Fibroblast of skin of back (primary cell): ENCODE results near the gene NOS3.

ENCODE experiments used
- DNase-seq: peaks from one replicate; pipeline ENCODE4 v3.0.0-alpha.2; 2013

NOS3 gene

DNA sequence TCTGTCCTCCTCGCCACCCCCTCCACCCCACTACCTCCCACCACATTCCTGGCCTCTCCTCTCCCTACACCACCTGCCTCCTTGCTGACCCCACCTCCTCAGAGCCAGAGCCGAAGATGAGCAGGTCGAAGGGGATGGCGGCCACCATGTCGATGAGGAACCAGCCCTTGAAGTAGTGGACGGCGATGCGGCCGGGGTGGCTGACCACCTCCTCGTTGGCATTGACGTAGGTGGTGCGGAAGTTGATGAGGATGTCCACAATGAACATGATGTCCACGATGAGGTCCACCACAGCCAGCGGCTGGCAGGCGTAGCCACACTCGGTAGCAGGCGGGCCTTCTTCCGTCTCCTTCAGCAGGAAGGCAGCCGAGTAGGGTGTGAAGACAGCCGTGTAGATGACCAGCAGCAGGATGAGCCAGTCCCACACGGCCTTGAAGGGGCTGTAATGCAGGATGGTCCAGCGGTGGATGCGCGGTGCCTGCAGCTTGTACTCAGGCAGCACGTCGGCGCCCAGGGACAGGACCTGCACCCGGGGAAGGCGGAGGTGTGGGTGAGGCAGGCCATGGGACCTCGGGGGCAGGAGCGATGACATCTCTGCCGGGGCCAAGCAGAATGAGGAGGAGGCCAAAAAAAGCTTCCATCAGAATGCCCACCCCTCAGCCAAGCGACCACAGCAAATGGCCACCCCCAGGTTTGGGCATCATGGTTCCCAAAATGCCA, 38.3 kb upstream of the NOS3 start:
- DNase-seq, result no peak

DNA sequence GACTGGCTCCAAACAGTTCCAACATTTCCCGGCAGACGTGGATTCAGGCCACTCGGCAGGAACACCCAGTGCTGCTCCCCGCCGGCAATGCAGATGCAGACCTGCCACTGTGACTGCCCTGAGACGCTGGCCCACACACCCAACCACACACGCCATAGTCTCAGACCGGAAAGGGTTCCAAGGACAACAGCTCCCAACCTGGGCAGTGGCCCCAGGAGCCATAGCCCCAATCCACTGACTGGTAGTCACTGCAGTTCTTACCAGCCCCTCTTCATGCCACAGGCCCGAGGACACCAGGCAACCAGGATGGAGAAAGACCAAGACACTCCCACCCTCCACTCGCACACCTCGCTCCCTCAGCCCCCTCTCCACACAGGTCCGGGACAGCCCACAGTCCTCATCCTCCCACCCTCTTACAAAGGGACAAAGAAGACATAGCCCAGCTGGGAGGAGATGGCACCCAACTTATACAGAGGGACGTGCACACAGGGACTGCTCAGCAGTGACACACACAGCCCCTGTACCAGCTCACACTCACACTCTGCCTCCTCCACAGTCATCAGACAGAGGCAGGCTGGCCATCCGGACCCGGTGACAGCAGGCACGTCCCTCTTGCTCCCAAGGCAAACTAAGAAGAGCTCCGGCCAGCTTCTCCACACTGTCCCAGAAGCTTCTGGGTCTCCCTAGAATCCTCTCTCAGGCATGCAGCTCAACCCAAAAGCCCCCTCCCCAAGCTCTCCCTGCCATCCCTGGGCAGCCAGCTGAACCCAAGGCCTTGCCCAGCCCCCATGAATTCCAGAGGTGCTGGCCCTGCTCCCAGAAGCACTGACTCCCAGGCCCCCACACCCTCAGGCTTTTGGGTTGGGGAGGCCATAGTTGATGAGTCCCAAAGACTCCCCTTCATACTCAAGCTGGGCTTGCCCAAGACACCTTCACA, 37.5 kb upstream of the NOS3 start:
- no peak for DNase-seq

DNA sequence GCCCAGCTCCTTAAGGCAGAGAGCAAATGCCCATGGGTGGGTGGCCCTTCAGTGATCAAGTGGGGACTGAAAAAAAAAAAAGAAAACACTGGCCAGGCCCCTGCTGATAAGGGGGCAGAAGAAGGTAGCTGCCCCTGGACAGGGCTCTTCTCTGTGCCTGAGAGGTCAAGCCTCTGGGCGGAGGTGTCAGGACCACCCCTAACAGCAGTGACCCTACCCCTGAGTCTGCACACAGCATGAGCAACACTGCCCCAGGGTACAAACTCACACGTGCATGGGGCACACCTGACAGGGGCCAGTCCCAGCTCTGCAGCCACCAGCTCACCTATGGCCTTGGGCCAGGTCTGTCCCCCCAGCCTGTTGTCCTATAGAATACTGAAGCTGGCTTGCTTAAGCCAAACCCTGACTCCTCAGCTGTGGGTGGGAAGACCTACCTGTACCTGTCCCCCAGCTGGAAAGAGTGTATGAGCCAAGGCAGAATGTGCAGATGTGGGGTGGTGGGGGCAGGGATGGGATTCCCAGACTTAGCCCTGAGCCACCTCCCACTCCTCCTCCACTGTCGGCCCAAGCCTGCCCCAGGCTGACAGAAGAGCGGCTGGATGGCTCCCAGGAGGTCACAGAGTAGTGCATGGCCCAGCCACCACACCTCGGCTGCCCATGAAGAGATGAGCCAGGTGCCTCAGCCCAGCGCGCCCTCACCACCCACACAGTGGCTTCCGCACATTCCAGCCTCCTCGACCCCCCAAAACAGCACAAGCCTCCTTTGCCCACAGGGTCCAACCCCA, 36.4 kb upstream of the NOS3 start:
- no peak for DNase-seq

DNA sequence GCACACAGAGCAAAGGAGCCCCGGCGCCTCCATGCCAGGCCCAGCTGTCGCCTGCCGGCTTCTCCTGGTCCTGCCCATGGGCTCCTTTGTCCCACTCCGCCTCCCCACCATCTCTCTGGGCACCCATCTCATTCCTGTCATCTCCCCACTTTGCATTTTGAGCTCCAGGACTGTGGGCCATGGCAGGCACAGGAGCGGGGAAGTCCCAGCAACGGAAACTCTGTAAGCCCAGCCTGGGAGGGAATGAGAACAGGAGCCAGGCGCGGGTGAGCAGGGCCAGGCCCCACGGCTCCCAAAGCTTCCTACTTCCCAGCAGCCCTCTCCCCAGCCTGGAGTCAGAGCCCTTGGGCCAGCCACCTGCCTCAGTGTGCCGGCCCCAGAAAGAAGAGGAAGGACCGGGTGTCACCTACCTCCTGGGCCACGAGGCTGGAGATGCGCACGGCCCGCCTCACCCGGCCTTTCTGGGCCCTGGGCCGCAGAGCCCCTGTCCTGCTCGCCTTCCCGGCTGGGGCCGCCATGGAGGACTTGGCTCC, 35.8 kb upstream of the NOS3 start:
- no peak for DNase-seq

DNA sequence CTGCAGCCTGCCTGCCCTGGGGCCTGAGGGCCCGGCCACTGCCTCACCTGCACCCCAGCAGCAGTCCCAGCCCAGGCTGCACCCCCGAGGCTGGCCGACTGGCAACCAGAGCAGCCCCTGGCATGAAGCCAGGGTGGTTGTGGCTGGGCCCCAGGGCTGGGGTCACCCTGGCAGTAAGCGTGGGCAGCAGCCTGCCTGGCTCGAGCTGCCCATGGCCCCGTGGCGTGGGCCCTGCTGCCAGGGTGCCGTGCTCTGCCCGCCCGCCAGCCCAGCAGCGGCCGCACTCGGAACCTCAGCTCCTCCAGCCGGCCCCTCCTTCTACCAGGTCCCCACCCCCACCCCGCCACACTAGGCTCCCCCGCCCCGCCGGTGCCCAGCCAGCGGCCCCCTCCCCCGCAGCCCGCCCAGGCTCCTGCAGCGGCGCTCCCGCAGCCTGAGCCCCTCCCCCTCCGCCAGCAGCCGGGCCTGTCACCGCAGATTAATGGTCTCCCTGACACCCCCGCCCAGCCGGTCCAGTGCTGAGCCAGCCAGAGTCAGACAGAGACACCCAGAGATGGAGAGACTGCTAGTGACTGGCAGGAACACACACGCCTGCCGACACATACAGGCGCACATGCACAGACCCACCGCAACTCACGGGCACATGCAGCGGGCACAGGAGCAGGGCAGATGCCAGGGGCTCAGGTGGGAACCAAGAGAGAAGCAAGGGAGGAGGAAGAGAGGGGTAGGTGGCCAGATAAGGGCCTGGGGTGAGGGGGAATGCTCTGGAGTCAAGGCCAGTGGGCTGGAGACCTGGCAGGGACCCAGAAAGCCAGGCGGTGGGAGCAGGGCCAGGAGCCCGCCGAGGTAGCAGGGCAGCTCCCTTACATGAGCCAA, 35.1 kb upstream of the NOS3 start:
- DNase-seq, result no peak

DNA sequence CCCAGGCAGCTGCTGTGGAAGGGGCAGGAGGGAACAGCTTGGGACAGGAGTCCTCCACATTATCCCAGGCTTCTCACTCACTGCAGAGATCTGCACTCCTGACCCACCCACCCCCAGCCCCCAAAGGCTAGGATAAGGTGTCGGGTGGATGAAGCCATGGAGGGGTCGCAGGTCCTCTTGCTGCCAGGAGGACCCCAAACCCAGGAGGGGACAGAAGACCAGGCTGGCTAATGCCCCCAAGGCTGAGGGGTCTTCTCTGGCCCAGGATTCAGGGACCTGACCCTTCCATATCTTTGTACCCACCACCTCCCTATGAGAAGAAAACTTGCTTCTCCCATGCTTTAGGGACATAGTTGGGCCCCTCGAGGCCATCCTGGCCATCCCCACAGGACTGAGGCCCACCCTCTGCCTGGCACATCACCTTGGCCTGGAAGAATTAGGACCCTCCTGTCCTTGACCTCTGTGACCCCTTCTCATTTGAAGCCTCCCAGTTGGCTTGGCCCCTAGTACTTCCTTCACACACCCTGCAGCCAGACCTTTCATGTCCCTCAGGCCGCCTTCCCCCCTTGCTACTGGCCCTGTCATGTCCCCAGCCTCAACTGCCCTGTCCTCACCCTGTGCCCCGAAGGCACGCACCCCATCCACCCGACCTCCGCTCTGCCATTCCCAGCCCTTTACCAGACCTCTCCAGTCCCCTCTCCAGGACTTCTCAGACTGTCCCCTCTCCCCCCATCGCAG, 34.3 kb upstream of the NOS3 start:
- DNase-seq, result no peak

DNA sequence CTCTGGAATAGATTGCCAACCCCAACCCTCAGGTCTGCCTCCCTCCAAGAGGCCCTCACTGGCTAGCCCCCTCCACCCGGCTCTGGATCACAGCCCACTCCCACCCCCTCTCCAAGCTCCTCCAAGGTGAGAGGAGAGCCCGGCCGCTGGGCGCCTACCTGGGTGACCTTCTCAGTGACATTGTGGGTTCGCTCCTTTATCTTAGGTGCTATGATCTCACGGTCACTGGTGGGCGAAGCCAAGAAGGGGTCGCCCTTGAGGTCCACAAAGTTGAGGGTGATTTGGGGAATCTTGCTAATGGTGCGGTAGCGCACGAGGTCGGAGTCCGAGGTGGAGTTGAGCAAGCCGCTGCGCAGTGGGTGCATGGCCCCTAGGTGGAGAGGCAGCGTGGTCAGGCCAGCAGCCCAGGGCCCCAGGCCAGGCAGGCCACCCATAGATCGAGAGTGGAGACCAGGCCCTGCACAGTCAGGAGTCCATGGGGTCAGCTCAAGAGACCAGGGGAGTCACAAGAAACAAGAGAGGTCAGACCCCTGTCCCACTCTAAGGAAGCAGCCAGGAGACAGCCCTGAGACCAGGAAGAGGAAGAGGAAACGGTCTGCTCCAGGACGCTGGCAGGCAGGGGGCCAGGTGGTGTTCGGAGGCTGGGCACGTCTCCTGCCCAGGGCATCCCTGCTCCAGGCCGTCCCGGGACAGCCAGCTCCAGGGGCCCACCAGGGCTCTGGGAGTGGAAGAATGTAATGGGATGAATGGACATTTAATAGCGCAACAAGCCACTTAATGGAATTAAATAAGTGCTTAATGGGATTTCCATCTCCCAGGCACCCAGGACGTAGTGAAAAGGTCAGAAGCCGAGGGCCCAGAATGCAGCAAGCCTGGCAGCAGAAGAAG, 33.4 kb upstream of the NOS3 start:
- no peak for DNase-seq

DNA sequence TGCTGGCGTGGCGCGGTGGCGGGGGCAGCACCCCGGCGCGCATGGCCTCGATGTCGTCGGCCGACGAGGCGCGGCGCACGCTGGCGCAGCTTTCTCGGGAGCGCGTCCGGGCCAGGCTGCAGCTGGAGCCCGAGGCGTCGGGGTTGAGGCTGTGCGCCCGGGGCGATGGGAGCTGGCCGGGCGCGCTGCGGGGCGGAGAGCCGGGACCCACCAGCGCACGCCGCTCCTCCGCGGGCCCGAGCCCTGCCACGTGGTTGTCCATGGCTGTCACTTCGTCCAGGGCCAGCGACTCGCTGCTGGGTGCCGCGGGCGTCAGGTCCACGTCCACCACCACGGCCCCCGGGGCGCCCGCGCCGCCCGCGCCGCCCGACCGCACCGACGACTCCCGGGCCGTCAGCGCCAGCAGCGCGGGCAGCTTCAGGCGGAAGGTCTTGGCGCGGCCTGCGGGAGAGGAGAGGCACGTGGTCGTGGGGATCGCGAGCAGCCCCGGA, 32.7 kb upstream of the NOS3 start:
- no peak for DNase-seq

DNA sequence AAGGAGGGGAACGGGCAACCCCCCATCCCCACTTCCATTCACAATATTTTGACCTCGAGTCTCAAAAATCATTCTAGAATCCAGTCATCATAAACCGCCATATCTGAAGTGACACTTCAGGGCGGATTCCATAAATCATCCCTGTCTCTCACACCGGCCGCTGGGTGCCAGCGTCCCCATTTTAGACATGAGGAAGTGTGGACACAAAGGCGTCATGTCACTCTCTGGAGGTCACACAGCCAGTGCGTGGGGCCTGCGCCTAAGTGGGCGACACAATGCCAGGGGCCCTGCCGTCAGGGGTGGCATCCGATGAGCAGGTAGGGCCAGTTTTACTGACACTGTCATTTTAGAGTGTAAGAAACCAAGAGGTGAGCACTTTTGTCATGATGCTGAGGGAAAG, 32.2 kb upstream of the NOS3 start:
- DNase-seq, result no peak

DNA sequence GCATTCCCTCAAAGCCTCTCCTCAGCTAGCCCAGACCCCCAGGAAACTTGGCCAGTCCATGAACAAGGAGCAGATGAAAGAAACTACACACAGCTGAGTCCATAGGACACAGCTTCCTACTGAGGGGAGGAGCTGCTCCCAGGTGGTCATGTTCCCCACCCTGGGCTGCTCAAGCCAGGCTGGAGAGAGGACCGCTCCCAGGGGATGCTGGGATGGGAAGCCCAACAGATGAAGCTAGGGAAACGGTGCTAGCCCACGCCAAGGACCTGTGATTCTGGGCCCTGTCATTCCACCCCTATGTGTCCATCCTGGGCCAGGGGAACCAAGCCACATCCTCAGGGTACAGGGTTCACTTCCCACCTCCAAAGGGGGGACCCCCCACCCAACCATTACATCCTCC, 31.7 kb upstream of the NOS3 start:
- no peak for DNase-seq

DNA sequence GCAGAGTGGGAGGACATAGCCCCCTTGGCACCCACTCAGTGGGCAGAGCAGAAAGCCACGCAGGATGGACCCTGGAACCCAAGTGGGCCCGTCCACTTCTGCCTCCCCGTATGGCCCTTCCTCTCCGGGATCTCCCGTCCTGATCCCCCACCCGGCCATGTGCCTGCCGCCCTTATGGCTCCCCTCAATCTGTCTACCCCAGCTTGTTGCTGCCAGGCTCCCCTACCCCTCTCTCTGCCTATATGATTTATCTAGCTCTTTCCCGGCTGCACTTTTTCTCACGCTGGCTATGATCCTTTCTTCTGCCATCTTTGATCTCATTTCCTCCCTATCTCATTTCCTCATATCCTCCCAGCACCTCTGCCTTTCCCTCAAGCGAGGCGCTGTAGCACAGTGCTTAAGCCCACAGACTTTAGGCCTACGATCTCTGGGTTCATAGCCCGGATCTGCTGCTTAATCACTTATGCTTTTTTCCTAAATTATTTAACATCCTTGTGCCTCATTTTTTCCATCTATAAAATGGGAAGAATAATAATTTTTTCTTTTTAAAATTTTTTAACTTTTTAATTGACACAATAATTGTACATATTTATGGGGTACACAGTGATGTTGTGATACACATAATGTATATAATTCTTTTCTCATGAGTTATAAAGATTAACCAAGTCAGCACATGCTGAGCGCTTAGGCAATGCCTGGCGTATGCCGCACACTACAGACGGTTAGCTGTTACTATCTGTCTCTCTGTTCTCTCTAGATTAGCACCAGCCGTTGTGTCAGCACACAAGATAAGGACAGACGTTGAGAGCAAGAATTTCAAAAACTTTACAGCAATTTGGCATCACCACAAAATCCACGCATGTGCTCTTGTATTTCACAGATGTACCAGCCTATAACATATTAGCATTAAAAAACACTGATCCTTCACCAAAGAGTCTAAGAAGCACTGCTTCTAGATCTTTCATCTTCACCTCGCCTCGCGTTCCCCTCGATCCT, 30.8 kb upstream of the NOS3 start:
- DNase-seq, result no peak

DNA sequence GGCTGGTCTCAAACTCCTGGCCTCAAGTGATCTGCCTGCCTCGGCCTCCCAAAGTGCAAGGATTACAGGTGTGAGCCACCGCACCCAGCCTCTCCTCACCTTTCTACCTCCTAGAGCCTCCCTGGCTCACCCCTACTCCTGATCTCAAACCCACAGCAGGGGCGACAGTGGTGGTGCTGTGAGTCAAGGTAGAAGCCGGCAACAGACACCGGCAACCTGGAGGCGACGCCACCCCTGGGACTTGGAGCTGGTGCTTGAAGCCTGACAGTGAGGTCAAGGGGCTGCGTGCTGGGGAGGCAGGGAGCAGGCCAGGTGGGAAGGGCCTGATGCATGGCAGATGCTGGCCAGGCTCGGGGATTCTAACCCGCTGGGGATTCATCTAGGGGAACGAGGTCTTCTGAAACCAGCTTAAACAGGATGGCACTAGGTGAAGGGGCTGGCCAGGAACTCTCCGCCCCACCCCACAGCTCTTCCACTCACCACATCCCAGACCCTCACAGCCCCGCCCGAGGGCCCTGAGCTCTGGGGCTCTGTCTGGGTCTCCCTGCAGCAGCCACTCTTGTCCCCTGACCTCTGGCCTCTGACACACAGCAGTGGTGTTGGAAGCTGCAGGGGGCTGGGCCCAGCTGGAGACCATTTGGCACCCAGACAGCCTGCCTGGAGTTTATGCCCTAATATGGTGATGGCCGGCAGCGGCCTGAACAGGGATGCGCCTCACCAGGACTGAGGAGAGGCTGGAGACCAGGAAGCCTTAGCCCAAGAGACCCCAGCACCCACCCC, 29.1 kb upstream of the NOS3 start:
- DNase-seq, result no peak

DNA sequence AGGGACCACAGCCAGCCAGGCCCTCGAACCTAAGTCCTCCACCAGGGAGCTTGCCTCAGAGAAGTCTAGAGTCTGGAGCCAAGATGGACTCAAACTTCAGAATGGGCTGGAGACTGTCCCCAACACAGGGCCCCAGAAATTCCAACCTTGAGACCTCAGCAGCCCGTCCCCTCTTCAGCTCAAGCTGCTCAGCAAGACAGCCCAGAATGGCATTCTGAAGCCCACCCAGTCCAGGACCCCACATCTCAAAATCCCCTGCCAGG, 28.6 kb upstream of the NOS3 start:
- DNase-seq, result no peak

DNA sequence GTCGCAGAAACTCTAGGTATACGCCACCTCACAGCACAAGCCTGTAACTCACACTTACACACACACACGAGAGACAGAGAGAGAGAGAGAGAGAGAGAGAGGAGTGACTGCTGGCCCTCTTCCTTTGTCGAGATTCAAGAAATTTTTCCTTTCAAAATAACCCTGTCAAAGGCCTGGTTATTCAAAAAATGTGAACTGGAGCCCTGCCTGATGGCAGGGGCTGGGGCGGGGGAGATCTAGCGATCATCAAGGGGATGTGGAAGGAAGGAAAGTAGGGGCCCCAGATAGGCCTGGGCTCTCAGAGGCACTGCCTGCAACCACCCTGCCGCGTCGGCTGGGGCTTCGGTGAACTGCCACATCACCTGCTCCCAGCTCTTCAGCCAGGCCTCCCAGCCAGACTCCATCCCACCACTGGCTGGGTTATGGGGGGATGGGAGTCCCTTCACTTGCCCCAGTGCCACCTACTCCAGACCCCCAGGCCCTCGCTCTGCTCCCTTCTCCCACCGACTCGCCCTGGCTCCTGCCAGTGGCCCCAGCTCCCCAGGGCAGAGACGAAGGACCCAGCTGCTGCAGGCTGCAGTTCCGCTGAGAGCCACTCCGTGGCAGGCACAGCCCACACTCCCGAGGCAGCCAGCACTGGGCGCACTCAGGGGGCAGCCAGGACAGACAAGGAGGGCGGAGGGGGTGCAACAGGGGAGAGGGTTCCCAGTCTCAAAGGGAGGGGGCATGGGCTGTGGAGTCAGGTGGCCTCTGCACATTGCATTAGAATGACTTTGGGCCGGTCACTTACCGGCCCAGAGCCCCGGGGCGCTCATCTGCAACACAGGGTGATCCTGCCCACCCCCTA, 28.0 kb upstream of the NOS3 start:
- DNase-seq, result peak; percentile 38

DNA sequence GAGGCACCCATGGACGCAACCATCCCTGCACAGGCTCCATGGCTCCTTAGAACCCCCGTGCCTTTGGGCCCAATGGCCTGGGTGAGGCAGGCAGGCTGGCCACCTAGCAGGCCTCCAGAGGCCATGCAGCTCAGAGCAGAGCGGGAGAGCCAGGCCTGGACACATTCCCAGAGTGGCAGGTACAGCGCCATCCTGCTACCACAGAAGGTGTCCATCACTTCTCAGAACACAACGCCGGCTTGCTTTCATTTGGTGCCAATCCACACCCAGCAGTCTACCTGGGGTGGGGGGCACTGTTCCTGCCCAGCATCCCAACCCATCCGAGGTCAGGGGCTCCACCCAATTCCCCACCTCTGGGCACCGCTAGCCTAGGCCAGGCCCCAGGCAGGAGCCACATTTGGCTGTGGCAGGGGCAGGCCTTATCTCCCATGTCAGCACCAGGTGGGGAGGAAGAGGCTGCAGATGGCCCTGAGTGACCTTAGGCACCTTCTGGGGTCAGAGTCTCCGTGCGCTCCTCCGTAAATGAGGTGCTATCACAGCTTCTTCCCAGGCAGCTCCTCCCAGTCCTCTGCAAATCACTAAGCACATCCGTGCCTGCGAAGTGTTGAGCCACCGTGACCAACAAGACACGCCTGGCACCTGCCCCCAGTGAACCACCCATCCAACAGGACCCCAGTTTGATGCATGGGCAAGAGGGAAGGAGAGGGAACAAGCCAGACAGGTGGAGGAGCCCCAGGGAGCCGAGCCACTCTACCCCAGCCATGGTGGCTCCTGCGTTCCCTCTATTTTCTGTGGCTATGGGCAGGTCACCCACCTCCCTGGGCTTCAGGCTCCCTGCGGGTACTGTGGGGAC, 26.9 kb upstream of the NOS3 start:
- no peak for DNase-seq

DNA sequence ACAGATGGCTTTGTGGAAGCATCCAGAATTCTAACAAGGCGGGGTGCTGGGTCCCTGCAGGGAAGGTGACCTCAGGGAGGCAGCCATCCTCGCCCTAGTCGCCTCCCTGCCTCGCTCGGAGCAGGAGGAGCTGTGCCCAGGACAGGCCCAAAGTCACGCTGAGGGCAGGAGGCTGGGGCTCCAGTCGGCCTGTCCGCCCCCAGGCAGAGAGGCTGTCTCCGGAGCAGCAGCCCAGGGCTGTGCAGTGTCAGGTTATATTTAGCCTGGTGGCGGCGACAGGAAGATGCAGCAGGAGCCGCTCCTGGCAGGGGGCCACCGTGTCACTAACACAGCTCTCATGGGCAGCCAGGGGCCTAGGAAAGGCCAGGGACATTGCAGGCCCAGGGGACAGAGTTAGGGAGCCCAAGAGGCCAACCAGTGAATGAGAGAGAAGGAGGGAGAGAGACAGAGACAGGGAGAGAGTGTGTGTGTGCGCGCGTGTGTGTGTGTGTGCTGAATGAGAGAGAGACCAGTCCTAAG, 26.2 kb upstream of the NOS3 start:
- peak; percentile 20 for DNase-seq
